Measurements from ENCODE around the gene ADCY7. TPM values are rescaled to one million over a fixed set of nuclear protein-coding genes. Genes with fewer than 3 reads are reported as not detected.

ADCY7 gene
- total and polyA plus RNA-seq, 9 donors, result 10.2 to 78.9 (median 36.4) TPM

- TF ChIP-seq CTCF (IDR thresholded peaks at IDR 0.05), result no peak
- no peak for TF ChIP-seq EP300 (IDR thresholded peaks at IDR 0.05)
- no peak for TF ChIP-seq POLR2A (IDR thresholded peaks at IDR 0.05)
- intact Hi-C loops (cut with DNase I), result no loop called here
Measured at GRCh38 chr16:50322333-50322732, 56.0 kb downstream of the ADCY7 start.

GRCh38 chr16:50323335-50324011 is 57.1 kb downstream of the ADCY7 start:
- Histone ChIP-seq H3K36me3 (no peaks in the 10 kb centered on the region), H3K27ac (no peak overlapping the region), H3K9me3 (no peaks in the 10 kb centered on the region), H3K4me1 (ENCODE audit: insufficient read depth) (no peaks in the 10 kb centered on the region), H3K27me3 (no peaks in the 10 kb centered on the region), H3K4me3 (no peak overlapping the region)
- TF ChIP-seq CTCF (IDR thresholded peaks at IDR 0.05) (no peak), POLR2A (IDR thresholded peaks at IDR 0.05) (no peak), EP300 (IDR thresholded peaks at IDR 0.05) (no peak)
- DNase-seq, result no peak
- intact Hi-C loops (cut with DNase I), result no loop called here
- WGBS, 3 donors, result 55 to 57% (median 56%) methylated on average over 11 of the region's 11 CpGs

More at GRCh38 chr16:50322333-50322732, 56.0 kb downstream of the ADCY7 start:
- DNase-seq, result no peak
- no peaks in the 10 kb centered on the region for H3K27me3 ChIP-seq
- WGBS, 3 donors, result 78 to 91% (median 86%) methylated on average over 1 of the region's 1 CpG
- no peak overlapping the region for H3K4me3 ChIP-seq
- no peaks in the 10 kb centered on the region for H3K4me1 ChIP-seq (ENCODE audit: insufficient read depth)
- H3K9me3 ChIP-seq, result no peaks in the 10 kb centered on the region
- H3K36me3 ChIP-seq, result no peaks in the 10 kb centered on the region
- H3K27ac ChIP-seq, result no peak overlapping the region

GRCh38 chr16:50324345-50324744 is 58.0 kb downstream of the ADCY7 start:
- DNase-seq, result no peak
- TF ChIP-seq POLR2A (IDR thresholded peaks at IDR 0.05), result no peak
- TF ChIP-seq EP300 (IDR thresholded peaks at IDR 0.05), result no peak
- no peak for TF ChIP-seq CTCF (IDR thresholded peaks at IDR 0.05)
- Histone ChIP-seq H3K27me3 (no peaks in the 10 kb centered on the region), H3K4me1 (ENCODE audit: insufficient read depth) (peaks cover 1% of the 10 kb centered on the region), H3K27ac (no peak overlapping the region), H3K9me3 (no peaks in the 10 kb centered on the region), H3K36me3 (no peaks in the 10 kb centered on the region), H3K4me3 (no peak overlapping the region)
- intact Hi-C loops (cut with DNase I), result no loop called here
- WGBS, 3 donors, result 73% methylated on average over 6 of the region's 6 CpGs

GRCh38 chr16:50326264-50326663 is 59.9 kb downstream of the ADCY7 start:
- Histone ChIP-seq H3K4me3 (no peak overlapping the region), H3K9me3 (no peaks in the 10 kb centered on the region), H3K4me1 (ENCODE audit: insufficient read depth) (peaks cover 3% of the 10 kb centered on the region), H3K36me3 (no peaks in the 10 kb centered on the region), H3K27ac (no peak overlapping the region), H3K27me3 (no peaks in the 10 kb centered on the region)
- TF ChIP-seq CTCF (IDR thresholded peaks at IDR 0.05) (no peak), POLR2A (IDR thresholded peaks at IDR 0.05) (no peak), EP300 (IDR thresholded peaks at IDR 0.05) (no peak)
- intact Hi-C loops (cut with DNase I), result no loop called here
- WGBS, 3 donors, result 46 to 63% (median 46%) methylated on average over 5 of the region's 5 CpGs
- peak in 4 of 5 donors; percentile 45 to 58 (median 52) for DNase-seq

All from ovary (tissue), 9 donors.